ENCODE measurements around the gene STX18.
"Not testable (repeated sequence)": the region's sequence is repeated elsewhere in the genome, so short reads cannot be mapped to it uniquely, and the experiment has no call there.

Gene STX18

GRCh38 chr4:4560642-4561041 is 18.8 kb upstream of the STX18 start:
- no peaks in the 10 kb centered on the region for H3K36me3 ChIP-seq
- no peak overlapping the region for H3K27ac ChIP-seq
- intact Hi-C loops (cut with DNase I; ENCODE audit: low total_unique reads), result no loop called here
- no peaks in the 10 kb centered on the region for H3K9me3 ChIP-seq
- no peak overlapping the region for H3K4me3 ChIP-seq
- no peaks in the 10 kb centered on the region for H3K27me3 ChIP-seq
- no peak for TF ChIP-seq CTCF (IDR thresholded peaks at IDR 0.05)
- no peak for DNase-seq
- peaks cover 0 to 3% (median 2%) of the 10 kb centered on the region in 4 donors for H3K4me1 ChIP-seq

DNA sequence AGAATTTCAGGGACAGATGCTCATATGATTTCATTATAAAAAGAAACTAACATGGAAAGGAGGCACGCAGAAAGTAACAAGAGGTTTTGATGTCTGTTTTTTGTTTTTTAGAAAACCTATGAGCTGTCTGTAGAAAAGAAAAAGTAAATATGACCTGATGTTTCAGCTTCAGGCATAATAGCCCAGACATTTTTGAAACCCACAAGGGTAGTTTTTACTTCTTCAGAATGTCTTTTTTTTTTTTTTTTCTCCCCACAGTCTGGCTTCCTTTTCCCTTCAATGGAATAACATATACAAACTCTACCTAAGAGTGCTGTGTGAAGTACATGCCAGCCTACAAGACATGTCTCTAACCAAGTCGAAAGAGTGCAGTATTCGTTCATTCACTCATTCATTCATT is 18.3 kb upstream of the STX18 start:
- no peak overlapping the region for H3K27ac ChIP-seq
- H3K27me3 ChIP-seq, result no peaks in the 10 kb centered on the region
- DNase-seq, result no peak
- intact Hi-C loops (cut with DNase I; ENCODE audit: low total_unique reads), result no loop called here
- no peak overlapping the region for H3K4me3 ChIP-seq
- H3K9me3 ChIP-seq, result no peaks in the 10 kb centered on the region
- peaks cover 0 to 3% (median 2%) of the 10 kb centered on the region in 4 donors for H3K4me1 ChIP-seq
- no peak for TF ChIP-seq CTCF (IDR thresholded peaks at IDR 0.05)
- no peaks in the 10 kb centered on the region for H3K36me3 ChIP-seq

- no peak overlapping the region for H3K4me3 ChIP-seq
- intact Hi-C loops (cut with DNase I; ENCODE audit: low total_unique reads), result no loop called here
- peaks cover 0 to 3% (median 2%) of the 10 kb centered on the region in 4 donors for H3K4me1 ChIP-seq
- no peak for TF ChIP-seq CTCF (IDR thresholded peaks at IDR 0.05)
- no peaks in the 10 kb centered on the region for H3K9me3 ChIP-seq
- H3K27me3 ChIP-seq, result no peaks in the 10 kb centered on the region
- no peaks in the 10 kb centered on the region for H3K36me3 ChIP-seq
- H3K27ac ChIP-seq, result no peak overlapping the region
- no peak for DNase-seq
Measured at GRCh38 chr4:4559596-4559995, 17.7 kb upstream of the STX18 start.

DNA sequence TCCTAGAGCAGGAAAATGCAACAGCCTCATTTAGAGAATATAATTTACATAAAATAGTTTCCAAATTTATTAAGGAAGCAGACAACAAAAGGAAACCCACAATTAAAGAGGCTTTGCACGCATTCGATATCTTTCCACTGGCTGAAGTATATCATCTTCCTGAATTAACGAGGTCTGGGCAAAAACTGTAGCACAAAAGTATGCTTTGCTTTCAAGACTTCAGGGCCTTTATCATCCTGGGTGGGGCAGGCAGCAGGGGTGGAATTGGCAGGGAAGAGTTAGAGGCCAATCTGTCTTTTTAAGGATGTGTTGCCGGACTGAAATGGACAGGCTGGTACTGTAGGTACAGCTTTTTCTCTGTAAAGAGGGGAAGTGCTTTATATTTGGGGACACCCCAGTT is 17.0 kb upstream of the STX18 start:
- Histone ChIP-seq H3K9me3 (no peaks in the 10 kb centered on the region), H3K36me3 (no peaks in the 10 kb centered on the region), H3K4me1 (peaks cover 0 to 3% (median 2%) of the 10 kb centered on the region in 4 donors), H3K27me3 (no peaks in the 10 kb centered on the region), H3K27ac (no peak overlapping the region), H3K4me3 (no peak overlapping the region)
- no peak for TF ChIP-seq CTCF (IDR thresholded peaks at IDR 0.05)
- intact Hi-C loops (cut with DNase I; ENCODE audit: low total_unique reads), result no loop called here
- no peak for DNase-seq

DNA sequence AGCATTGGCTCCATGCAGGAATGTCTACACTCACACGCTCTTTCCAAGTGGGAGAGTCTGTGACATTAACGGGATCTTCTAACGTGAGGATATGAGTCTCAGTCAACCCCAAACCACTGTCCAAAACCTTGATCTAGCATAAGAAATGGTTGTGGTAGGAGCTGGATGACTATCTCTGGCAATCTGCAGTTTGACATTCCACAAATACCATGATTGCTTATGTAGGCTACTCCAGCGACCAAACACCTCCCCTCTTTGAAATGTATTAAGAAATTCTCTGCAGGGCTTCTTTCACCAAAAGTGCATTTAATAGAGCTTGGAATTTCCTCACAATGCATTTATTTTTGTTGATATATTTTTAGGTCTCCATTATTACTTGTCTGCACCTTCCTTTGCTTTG is 14.1 kb upstream of the STX18 start:
- Histone ChIP-seq H3K4me1 (peaks cover 0 to 3% (median 2%) of the 10 kb centered on the region in 4 donors), H3K4me3 (no peak overlapping the region), H3K27me3 (no peaks in the 10 kb centered on the region), H3K36me3 (peaks cover 0 to 7% (median 0%) of the 10 kb centered on the region in 3 donors), H3K27ac (no peak overlapping the region), H3K9me3 (no peaks in the 10 kb centered on the region)
- no peak for DNase-seq
- no peak for TF ChIP-seq CTCF (IDR thresholded peaks at IDR 0.05)
- intact Hi-C loops (cut with DNase I; ENCODE audit: low total_unique reads), result no loop called here

DNA sequence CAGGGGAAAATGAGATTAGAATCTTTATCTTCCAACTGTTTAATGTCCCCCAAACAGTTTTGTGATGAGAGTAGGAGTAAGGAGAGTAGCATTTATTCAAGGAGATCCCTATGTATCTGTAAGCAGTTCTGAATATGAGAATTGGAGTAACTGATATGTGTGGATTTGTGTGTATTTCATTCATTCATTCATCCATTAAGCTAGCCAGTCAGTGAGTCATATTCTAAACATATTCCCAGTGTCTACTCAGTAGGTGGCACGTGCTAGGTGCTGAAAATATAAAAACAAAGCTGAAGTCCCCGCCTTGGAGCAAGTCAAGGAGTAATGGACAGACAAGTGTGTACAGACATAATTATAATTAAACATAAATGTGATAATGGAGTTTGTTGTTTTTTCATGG is 12.4 kb upstream of the STX18 start:
- H3K27ac ChIP-seq, result no peak overlapping the region
- H3K36me3 ChIP-seq, result peaks cover 0 to 14% (median 3%) of the 10 kb centered on the region in 3 donors
- no peak overlapping the region for H3K4me3 ChIP-seq
- no peaks in the 10 kb centered on the region for H3K9me3 ChIP-seq
- no peaks in the 10 kb centered on the region for H3K27me3 ChIP-seq
- intact Hi-C loops (cut with DNase I; ENCODE audit: low total_unique reads), result no loop called here
- TF ChIP-seq CTCF (IDR thresholded peaks at IDR 0.05), result no peak
- peaks cover 0 to 3% (median 2%) of the 10 kb centered on the region in 4 donors for H3K4me1 ChIP-seq
- no peak for DNase-seq

DNA sequence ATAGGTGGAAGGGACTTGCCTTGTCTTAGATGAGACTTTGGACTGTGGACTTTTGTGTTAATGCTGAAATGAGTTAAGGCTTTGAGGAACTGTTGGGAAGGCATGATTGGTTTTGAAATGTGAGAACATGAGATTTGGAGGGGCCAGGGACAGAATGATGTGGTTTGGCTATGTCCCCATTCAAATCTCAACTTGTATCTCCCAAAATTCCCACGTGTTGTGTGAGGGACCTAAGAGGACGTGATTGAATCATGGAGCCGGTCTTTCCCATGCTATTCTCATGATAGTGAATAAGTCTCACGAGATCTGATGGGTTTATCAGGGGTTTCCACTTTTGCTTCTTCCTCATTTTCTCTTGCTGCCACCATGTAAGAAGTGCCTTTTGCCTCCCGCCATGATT is 10.2 kb upstream of the STX18 start:
- DNase-seq; H3K9me3 ChIP-seq; H3K27ac ChIP-seq; H3K4me1 ChIP-seq; intact Hi-C loops (cut with DNase I; ENCODE audit: low total_unique reads); H3K27me3 ChIP-seq; H3K4me3 ChIP-seq: not testable (repeated sequence)
- peaks cover 0 to 32% (median 11%) of the 10 kb centered on the region in 3 donors for H3K36me3 ChIP-seq

DNA sequence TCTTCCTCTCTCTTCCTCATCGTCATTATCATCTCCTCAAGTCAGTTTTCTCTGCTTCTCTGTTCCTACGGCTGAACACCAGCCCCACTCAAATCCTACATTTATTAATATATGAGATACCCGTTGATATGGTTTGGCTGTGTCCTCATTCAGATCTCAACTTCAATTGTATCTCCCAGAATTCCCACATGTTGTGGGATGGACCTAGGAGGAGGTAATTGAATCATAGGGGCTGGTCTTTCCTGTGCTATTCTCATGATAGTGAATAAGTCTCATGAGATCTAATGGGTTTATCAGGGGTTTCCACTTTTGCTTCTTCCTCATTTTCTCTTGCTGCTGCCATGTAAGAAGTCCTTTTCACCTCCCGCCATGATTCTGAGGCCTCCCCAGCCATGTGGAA is 8.3 kb upstream of the STX18 start:
- DNase-seq; H3K27ac ChIP-seq; H3K27me3 ChIP-seq; intact Hi-C loops (cut with DNase I; ENCODE audit: low total_unique reads); H3K4me1 ChIP-seq; H3K9me3 ChIP-seq; H3K4me3 ChIP-seq: not testable (repeated sequence)
- peaks cover 0 to 37% (median 11%) of the 10 kb centered on the region in 3 donors for H3K36me3 ChIP-seq
